ENCODE results near the gene MYOM1.

Gene MYOM1

DNA sequence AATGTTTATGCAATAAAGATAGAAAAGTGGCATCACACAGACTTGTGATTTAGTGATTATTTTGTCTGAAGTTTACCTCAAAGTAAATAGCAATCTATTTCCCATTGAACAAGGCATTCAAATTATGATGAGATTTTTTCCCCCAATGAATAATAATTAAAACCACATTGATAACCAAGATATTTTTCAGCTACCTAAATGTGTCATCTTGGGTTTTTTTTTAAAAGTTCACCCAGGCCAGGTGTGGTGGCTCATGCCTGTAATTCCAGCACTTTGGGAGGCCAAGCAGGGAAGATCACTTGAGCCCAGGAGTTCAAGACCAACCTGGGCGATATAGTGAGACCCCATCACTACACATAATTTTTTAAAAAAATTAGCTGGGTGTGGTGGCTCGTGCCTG is 27.0 kb downstream of the MYOM1 start:
- DNase-seq (ENCODE audit: low read depth, low spot score), result no peak
- no peak overlapping the region for H3K27ac ChIP-seq

DNA sequence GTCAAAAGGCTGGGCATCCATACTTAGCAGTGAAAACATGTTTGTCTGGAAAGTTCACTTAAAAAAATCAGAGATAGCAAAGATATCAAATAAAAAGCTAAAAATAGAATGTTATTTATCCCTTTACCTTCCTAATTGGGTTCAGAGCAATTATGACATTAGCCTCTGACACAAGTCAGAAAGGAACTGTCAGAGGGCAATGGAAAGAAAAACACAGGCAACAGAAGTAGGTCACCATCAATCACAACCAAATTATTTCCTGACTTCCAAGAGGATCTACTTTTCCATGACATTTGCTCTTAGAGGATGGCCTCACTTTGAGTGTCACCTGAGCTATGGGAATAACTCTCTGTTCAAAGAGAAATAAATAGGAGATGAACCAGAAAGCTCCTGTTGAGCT is 27.5 kb downstream of the MYOM1 start:
- H3K27ac ChIP-seq, result no peak overlapping the region
- no peak for DNase-seq (ENCODE audit: low read depth, low spot score)

DNA sequence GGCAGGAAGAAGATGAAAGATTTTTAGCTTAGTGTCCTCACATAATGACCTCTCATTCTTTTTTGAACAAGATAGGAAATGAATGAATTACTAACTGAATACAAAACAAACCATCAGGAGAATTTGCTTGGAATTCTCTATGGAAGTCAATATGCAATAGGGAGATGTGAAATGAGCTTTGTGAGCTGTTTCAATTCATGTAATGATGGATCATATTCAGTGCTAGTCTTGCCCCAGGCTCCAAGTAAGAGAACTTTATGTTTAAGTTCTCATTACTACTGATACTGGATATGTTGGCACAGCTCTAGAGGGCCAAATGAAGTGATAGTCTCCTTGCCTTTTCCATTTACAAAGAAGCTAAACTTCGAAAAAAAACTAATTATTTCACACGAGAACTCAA is 29.2 kb downstream of the MYOM1 start:
- DNase-seq (ENCODE audit: low read depth, low spot score), result no peak

DNA sequence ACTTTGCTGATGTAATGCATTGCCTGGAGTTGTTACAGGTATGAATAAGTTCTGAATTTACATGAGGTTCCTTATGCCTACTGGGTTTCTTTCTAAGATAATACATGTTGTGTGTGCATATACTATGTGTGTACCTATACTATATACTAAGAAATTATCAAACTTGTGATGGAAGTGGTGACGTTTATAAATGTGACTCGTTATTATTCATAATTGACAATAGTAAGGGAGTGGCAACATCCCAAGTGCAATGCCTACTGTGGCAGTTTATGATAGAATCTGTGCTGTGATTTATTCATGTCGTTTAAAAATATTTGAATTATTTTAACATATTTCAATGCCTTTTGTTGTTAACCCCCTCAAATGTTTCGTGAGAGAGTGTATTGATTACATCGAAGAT is 29.9 kb downstream of the MYOM1 start:
- no peak overlapping the region for H3K27ac ChIP-seq
- no peak for DNase-seq (ENCODE audit: low read depth, low spot score)

More for the DNA sequence above, 29.2 kb downstream of the MYOM1 start:
- no peak overlapping the region for H3K27ac ChIP-seq

DNA sequence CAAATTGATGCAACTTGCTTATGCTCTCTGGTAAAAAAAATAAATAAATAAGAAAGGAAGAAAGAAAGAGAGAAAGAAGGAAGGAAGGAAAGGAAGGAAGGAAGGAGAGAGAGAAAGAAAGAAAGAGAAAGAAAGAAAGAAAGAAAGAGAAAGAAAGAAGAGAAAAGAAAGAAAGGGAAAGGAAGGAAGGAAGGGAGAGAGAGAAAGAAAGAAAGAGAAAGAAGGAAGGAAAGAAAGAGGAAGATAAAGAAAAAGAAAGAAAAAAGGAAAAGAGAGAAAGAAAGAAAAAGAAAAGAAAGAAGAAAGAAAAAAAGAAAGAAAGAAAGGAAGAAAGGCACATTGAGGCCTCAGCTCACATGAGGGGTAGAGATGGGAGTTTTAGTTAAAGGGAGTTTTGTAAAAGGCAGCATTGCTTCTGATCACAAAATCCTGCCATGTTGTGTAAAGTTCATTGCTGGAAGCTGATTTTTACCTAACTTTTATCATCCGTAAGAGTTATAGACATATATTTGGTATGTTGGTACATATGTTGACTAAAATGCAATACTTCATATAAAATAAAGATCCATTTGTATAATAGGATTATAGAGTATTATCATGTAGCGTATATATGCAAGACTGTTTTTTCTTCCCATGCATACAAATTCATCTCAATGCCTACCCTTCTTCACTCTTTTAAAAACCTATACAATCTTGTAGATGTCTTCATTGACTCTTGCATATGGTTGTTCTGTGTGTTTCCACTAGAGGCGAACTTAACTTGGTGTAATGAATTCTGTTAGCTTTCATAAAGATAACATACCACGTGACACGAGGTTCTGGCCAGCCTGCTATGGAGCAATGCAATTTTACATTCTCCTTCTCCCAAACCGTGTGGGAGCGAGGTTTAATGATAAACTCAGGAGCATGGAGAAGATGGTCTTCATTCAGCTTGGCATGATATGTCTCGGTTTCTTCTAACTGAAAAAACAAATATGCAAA is 32.8 kb downstream of the MYOM1 start:
- DNase-seq (ENCODE audit: low read depth, low spot score), result no peak
- H3K27ac ChIP-seq, result no peak overlapping the region

DNA sequence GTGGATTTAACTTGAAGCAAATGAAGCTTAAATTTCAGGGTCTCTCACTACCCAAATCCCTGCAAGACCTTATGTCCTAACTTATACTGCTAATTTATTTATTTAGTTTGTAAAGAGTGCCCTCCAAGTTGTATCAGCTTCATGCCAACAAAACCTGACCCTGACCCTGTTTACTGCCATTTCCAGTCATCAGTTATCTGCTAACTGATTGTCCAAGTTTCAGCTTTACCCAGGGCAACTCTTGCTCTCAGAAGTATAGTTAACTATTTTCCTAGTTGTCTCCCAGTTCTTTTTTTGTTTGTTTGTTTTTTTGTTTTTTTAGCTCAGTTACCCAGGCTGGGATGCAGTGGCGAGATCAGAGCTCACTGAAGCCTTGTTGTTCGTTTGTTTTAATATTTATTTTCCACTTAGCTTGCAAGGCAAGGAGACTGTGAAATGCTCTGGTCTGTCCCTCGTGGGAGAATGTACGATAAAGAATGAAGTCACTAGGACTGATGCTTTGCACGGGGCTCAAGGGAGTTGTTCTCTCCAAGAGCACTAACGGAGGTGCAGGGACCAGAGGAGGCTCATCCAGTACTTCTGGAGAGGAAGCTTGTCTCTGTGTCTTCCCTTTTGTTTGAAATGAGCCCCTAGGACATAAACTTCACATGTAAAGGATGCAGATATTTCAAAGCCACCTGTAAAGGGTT is 35.3 kb downstream of the MYOM1 start:
- no peak for DNase-seq (ENCODE audit: low read depth, low spot score)
- no peak overlapping the region for H3K27ac ChIP-seq

DNA sequence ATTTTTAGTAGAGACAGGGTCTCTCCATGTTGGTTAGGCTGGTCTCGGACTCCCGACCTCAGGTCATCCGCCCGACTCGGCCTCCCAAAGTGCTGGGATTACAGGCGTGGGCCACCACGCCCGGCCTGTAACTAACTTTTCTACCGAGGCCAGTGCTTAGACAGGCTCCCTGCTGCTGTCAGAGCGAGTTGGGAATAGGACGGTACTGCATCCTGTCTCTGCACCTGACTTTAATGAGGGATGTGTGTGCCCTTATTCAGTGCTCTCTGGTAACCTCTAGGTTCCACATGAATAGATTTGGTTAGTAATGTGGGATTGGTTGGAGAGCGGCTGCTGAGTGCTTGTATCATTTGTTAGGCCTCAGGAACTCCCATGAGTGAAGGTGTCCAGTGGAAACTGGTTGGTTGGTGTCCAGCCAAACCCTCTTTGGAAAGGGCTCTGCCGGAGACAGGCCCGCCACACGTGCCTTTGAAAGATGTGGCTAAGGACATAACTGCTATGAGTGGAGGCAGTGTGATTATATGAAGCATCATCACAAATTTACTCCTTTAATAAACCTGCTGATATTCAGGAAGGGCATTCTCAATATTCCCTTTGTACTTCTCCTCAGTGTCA is 36.6 kb downstream of the MYOM1 start:
- H3K27ac ChIP-seq, result no peak overlapping the region
- DNase-seq (ENCODE audit: low read depth, low spot score), result no peak

DNA sequence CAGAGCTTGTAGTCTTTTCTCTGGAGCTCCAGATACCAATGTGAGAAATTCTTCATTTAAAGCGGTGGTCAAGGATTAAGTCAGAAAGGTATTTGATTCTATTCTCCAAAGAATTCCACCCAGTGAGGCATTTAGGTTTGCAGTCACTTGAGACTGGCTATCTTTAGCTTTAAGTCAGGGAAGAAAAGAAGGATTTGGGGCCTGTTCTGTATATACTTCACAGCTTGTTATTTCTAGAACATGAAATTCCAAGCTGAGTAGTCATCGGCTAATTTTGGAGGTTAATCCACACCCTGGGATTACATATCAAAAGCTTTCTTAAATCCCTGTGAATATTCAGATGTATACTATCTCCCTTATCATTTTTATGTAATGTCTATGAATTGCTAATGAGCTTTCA is 39.4 kb downstream of the MYOM1 start:
- H3K27ac ChIP-seq, result no peak overlapping the region
- DNase-seq (ENCODE audit: low read depth, low spot score), result no peak

DNA sequence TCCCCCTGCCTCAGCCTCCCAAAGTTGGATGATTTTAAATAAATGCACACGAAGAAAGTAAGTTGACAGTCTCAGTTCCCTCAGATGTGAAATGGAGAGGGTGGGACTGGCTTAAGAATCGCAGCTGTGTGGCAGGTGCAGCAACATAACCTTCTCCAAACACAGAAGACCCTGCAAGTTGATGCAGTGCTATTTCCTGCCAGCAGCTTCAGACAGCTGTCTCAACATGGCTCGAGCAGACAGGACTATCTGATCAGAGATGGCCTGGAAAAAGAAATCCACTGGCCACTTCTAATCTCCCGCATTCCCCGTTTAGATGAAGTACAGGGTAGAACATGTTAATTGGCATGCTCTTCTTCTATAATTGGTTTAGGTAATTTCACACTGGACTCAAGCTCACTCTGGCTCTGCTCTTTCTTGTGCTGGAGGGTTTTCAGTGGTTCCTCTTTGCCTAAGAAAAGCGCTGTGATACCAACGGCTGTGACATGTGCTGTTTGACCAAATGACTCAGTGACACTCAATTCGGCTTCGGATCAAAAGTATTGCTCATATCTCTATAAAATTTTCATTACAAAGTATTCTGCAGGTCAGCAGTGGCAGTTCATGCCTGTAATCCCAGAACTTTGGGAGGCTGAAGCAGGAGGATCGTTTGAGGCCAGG is 40.2 kb downstream of the MYOM1 start:
- H3K27ac ChIP-seq, result no peak overlapping the region
- no peak for DNase-seq (ENCODE audit: low read depth, low spot score)

DNA sequence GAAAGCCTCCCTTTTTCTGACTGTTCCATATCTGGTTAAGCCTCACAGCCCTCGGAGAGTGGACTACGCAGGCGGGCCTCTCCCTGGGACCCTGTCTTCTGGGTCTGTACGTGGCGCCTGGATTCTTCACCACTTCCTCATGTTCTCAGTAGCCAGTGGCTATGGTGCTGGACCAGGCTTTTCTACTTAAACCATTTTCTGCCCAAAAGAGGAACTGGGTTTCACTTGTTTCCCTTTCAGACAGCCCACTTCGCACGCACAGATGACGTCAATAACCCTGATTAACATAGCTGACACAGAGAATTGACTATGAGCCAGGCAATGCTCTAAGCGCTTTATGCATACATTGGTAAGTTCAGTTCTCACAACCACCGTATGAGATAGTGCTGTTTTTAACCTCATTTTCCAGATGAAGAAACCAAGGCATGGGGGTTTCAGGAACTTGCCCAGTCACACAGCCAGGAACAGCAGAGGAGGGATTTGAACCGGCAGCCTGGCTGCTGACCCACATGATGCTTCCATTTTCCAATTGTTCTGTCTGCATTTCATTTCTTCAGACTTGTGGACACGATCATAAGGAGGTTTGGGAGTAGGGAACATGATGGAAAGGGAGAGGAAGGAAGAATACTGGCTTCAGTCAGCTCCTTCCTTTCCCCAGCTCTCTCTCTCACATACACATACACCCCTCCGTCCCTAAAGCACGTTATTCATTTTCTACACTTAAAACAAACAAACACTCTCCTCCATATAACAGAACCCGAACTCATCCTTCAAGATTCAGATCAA is 41.7 kb downstream of the MYOM1 start:
- no peak overlapping the region for H3K27ac ChIP-seq
- DNase-seq (ENCODE audit: low read depth, low spot score), result no peak

DNA sequence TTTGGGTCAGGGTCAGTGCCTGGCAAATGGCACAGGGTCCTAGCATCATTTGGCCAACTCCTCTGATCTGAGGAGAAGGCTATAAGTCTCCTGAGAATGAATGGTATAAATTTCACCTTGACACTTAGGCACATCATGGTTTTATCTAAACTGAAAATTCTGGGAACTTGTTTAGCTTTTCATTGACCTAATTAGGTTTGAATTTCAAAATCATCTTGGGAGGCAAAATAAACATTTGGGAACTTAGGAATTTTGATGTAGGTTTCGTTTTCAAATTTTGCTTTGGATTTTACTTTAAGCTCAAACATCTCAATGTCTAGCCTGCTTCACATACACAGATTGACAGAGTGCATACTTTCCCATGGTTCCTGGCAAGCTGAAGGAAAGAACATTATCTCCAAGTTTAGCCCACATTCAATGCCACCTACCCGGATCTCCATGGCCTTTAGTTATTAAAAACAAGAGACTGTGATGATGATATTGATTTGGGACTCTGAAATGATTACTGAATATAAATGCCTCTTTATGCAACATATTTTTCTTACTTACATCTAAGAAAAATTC is 44.5 kb downstream of the MYOM1 start:
- no peak overlapping the region for H3K27ac ChIP-seq
- no peak for DNase-seq (ENCODE audit: low read depth, low spot score)

DNA sequence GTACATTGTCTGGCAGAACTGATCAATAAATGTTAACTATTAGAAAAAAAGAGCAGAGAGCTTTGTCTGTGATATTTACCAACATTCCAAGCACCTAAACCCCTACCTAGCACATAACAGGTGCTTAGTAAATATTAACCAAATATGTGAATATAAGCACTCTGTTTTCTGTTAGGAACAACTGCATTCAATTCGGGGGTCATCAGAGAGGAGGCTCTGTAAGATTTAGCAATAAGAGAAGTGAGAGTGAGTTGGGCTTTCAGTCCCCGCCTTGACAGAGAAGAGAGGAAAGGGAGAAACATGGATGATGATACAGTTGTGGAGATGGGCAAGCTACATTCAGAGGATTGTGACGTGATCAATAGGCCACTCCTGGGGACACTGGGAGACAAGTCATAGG is 47.7 kb downstream of the MYOM1 start:
- DNase-seq (ENCODE audit: low read depth, low spot score), result no peak
- H3K27ac ChIP-seq, result no peak overlapping the region

DNA sequence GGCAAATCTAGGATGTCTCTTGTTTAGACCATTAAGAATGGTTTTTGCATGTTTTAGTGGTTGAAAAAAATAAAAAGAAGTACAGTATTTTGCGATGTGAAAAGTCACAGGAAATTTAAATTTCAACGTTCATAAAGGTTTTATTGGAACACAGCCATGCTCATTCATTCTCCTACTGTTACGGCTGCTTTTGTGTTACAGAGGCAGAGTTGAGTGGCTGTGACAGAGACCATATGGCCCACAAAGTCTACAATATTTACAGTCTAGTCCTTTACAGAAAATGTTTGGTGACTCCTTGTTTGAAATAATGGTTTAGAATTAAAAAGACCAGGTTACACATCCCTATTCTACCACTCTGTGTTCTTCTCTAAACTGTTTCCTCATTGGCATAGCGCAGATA is 48.1 kb downstream of the MYOM1 start:
- no peak overlapping the region for H3K27ac ChIP-seq

DNA sequence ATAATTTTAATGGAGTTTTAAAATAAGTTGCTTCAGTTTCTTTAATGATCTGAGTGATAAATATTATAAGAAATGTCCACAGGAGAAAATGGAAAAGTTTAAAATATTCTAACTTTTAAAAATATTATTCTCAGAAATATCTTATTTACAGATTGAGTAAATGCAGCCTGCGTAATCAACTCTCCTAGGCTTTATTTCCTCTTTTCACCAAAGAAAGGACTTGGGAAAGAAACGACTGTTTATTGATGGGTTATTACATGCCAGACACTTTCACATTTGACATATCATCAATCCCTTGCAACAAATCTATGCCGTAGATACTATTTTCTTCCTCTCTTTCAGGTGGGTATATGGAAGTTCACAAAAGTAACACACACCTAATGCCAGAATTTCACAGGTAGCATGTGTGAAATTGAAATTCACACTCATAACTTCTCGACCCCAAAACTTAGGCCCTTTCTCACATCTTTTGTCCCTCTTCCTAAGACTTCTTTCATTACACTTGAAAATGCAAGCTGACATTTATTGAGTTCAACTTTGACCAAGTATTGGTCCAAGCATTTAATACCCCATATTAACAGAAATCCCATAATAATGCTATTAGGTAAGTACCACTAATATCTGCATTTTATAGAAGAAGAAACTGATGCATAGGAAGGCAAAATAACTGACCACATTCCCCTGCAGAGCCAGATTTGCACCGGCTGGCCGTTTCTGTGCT is 49.2 kb downstream of the MYOM1 start:
- no peak overlapping the region for H3K27ac ChIP-seq

More for the DNA sequence above, 48.1 kb downstream of the MYOM1 start:
- DNase-seq (ENCODE audit: low read depth, low spot score), result no peak

DNA sequence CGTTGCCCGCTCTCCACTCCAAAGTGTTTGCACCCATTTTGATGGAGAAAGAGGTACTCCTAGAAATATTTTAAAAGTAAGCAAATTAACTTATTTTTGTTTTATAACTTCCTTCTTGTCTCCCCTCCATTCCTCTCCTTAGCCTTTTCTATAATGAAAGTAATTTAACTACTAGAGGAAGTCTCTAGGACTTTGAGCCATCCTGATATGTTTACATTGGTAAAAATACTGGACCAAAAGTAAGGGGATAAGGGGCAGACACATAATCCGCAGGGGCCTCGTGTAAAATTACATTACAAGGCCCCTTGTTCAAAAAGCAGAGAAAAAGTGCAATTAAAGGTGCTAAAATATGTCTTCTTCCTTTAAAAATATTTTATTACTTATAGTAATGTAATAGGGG is 55.4 kb downstream of the MYOM1 start:
- no peak for DNase-seq (ENCODE audit: low read depth, low spot score)
- no peak overlapping the region for H3K27ac ChIP-seq

More for the DNA sequence above, 49.2 kb downstream of the MYOM1 start:
- no peak for DNase-seq (ENCODE audit: low read depth, low spot score)

DNA sequence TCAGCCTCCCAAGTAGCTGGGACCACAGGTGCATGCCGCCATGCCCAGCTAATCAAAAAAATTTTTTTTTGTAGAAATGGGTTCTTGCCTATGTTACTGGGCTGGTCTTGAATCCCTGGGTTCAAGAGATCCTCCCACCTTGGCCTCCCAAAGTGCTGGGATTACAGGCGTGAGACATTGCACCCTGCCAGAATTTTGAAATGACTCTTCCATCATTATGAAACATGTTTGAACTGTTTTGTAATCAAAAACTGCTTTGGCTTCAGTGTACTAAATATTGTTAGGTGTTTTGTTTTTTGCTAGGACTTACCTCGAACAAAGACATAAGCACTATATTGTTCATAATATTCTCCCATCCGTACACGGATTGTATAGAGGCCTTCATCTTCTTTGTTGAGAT is 55.8 kb downstream of the MYOM1 start:
- DNase-seq (ENCODE audit: low read depth, low spot score), result no peak

DNA sequence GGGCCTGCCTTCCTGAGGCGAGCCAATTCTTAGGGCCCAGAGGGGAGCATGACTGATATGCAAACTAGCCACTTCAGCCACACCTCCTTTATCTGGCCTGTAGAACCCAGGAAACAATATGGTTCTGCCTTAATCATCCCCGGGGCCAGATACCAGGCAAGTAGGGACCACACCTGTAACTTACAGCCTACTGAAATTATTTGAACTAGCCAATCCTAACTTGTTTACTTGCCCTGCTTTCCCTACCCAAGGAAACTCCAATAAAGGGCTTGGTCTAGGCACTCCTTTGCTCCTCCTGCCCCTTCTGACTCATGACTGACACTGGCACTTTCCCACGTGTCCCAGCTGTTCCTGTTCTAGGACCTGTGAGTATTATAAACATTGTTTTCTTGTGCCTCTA is 57.6 kb downstream of the MYOM1 start:
- peak; percentile 71 for DNase-seq (ENCODE audit: low read depth, low spot score)
- H3K27ac ChIP-seq, result no peak overlapping the region

More for the DNA sequence above, 55.8 kb downstream of the MYOM1 start:
- no peak overlapping the region for H3K27ac ChIP-seq

DNA sequence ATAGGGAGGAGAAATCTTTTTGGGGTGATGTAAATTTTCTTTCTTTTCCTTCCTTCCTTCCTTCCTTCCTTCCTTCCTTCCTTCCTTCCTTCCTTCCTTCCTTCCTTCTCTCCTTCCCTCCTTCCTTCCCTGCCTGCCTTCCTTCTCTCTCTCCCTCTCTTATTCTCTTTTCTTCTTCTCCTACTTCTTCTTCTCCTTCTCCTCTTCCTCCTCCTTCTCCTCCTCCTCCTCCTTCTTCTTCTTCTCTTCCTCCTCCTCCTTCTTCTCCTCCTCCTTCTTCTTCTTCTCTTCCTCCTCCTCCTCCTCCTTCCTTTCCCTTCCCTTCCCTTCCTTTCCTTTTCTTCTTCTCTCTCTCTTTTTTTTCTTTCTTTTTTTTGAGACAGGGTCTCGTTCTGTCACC is 59.9 kb downstream of the MYOM1 start:
- DNase-seq (ENCODE audit: low read depth, low spot score), result no peak
- no peak overlapping the region for H3K27ac ChIP-seq

DNA sequence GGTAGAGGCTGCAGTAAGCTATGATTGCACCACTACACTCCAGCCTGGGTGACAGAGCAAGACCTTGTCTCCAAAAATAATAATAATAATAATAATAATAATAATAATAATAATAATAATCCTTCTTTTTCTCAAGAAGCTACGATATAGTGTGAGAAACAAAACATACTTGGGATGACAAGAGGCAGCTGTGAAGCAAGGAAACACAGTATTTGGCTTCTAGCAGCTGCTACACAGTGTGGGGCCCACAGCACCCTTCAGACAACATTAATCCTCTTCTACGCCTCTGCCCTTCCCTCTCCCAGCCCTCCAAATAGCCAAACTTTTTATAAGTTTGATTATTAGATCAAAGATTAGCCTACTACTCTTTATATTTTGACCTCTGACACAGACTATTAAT is 62.2 kb downstream of the MYOM1 start:
- no peak overlapping the region for H3K27ac ChIP-seq
- DNase-seq (ENCODE audit: low read depth, low spot score), result no peak
